Measurements from ENCODE around the gene TMEM72. TPM values are rescaled to one million over a fixed set of nuclear protein-coding genes. Genes with fewer than 3 reads are reported as not detected.

TMEM72 gene
- total and polyA plus RNA-seq, 2 donors (not counting 3 experiments of a cell fraction or from before 2014, with no cell fraction given): not detected

DNA sequence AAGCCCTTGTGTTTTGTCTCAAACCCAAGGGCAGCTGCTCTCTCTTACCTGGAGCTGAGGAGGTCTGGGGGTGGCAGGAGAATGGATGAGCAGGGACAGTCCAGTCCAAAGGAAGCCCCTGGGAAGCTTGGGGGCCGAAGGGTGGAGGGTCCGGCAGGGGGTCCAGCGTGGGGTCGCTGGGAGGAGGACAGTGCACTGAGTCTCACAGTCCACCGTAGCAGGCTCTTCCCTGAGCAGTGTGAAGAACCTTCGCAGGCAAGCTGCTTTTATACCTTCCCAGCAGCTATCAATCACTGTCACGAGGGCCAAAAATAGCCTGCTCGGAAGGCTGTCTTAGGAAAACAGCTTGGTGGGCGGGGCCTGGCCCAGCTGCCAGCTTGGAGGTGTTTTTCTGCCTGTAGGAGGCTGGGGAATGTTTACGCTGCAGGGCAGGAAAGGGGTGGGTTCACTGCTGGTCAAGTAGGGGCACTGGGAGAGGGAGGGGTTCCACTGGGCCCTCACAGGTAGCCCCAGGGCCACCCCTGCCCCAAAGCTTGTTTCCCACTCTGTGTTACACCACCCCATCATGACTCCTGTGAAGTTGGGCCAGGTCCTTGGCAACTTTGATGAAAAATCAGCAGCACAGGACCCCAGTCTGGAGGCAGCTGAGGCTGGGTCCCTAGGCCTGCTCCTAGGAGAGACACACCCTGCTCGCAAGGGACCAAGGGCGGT, 67.6 kb downstream of the TMEM72 start, which contains the start of gene DEPP1:
TSS of gene DEPP1 (minus strand) at position 240 of the 711 bp plus-strand sequence. CDS start 779 bp downstream, outside the sequence.
- dilution Hi-C loops (cut with MboI; ENCODE audit: extremely low pct_ligation_motif_present, low sequenced_read_pairs): no loop called here
- no peaks in the 10 kb centered on the region for H3K9me1 ChIP-seq (replicated peaks; ENCODE audit: control insufficient read depth, extremely low read depth, insufficient read depth, low read length)
- intact Hi-C loops (cut with micrococcal nuclease): loop anchor here (1.0 to 10.0 kb wide), 3 partner anchors 18 to 1304 kb away; no protein-coding TSS in a partner anchor
- H3K27me3 ChIP-seq (ENCODE audit: control insufficient read depth in 2 of 2, insufficient read depth in 2 of 2, low read length in 2 of 2): no peaks in the 10 kb centered on the region
- POLR2A ChIA-PET: interaction anchor here (0.6 to 2.2 kb wide), 12 partner anchors 8 to 693 kb away, joined by 3 to 48 read pairs (median 6); partner anchors contain the start of gene ZNF22
- H3K9ac ChIP-seq (replicated peaks; ENCODE audit: extremely low read depth, insufficient read depth, low read length): peak within 1 kb of the TSS; percentile 70
- CTCF ChIA-PET: interaction anchor here (0.7 to 1.7 kb wide), 5 partner anchors 12 to 46 kb away, joined by 3 to 11 read pairs (median 7); no protein-coding TSS in a partner anchor
- H4K20me1 ChIP-seq (replicated peaks; ENCODE audit: control insufficient read depth, extremely low read depth, insufficient read depth, low read length): no peaks in the 10 kb centered on the region
- BruUV-seq (replicated peaks): no TSS peak
- no peak within 1 kb of the TSS for H2AFZ ChIP-seq (ENCODE audit: low read depth, low read length)
- peak within 1 kb of the TSS; percentile 55 for H3K4me2 ChIP-seq (ENCODE audit: insufficient read depth, low read length)
- H3K4me1 ChIP-seq (ENCODE audit: control insufficient read depth, extremely low read depth, insufficient read depth, low read length): peaks cover 49% of the 10 kb centered on the region
- peak within 1 kb of the TSS in 2 of 3 experiments; percentile 58 to 82 for H3K4me3 ChIP-seq (replicated peaks in 1 of 3; ENCODE audit: insufficient read depth in 1 of 3, low read depth in 1 of 3, low read length in 3 of 3)
- peak within 1 kb of the TSS; percentile 69 for H3K27ac ChIP-seq (ENCODE audit: insufficient read depth, low read depth, low read length)
- H3K36me3 ChIP-seq (ENCODE audit: control insufficient read depth in 2 of 2, extremely low read depth in 1 of 2, insufficient read depth in 2 of 2, low read length in 2 of 2): peaks cover 0 to 11% of the 10 kb centered on the region in 2 experiments
- DNase-seq (ENCODE audit: low read depth, low spot score): peak; percentile 99
- no peaks in the 10 kb centered on the region for H3K79me2 ChIP-seq (ENCODE audit: control insufficient read depth, insufficient read depth, low read length)
- TF ChIP-seq EZH2 (IDR thresholded peaks at IDR 0.05; ENCODE audit: borderline replicate concordance, low read depth, low read length, severe bottlenecking): no peak
- TF ChIP-seq GATA2 (IDR thresholded peaks at IDR 0.05; ENCODE audit: insufficient read depth, insufficient read length, low read depth, low read length): no peak
- TF ChIP-seq MAX (IDR thresholded peaks at IDR 0.05; ENCODE audit: insufficient read depth, insufficient read length): peak; percentile 13
- no peak for TF ChIP-seq JUN (IDR thresholded peaks at IDR 0.05; ENCODE audit: borderline replicate concordance, insufficient read depth, insufficient read length, low read depth)
- TF ChIP-seq POLR2A (IDR thresholded peaks at IDR 0.05; ENCODE audit: low read depth, low read length): peak; percentile 98
- peak in 1 of 2 donors; percentile 17 for TF ChIP-seq CTCF (IDR thresholded peaks at IDR 0.05; ENCODE audit: extremely low read depth in 1 of 2, insufficient read depth in 1 of 2, low read depth in 1 of 2, low read length in 2 of 2)
- peak; percentile 95 for TF ChIP-seq POLR2AphosphoS5 (IDR thresholded peaks at IDR 0.05; ENCODE audit: insufficient read depth, low read depth, low read length)
- TF ChIP-seq FOS (IDR thresholded peaks at IDR 0.05; ENCODE audit: borderline replicate concordance, insufficient read depth, low read length): no peak
- no peak for TF ChIP-seq MYC (IDR thresholded peaks at IDR 0.05; ENCODE audit: low read depth, low read length)
- no peaks in the 10 kb centered on the region for H3K9me3 ChIP-seq (replicated peaks; ENCODE audit: control insufficient read depth, insufficient read depth, low read length)
- peak; percentile 97 for FAIRE-seq
